K562 (cell line): ENCODE measurements around the gene DLGAP1. TPM values are rescaled to one million over a fixed set of nuclear protein-coding genes. Genes with fewer than 3 reads are reported as not detected.

Source experiments
- ATAC-seq: fragments of 200-7000 bp; cut with Tn5 transposase; 3 replicates; pipeline ENCODE4 v1.9.1; 2020; ENCODE audit warnings: moderate library complexity
- BruUV-seq: library from RNA; stranded (reverse); fragments of 400-500 nt; replicated peaks from 2 replicates; lab custom pipeline; 2021; lab: Mats Ljungman, UMichigan
- CTCF ChIA-PET: fragments of 300-600 bp; formaldehyde crosslinking; extraction: SDS; loops from one replicate; lab custom pipeline; 2021; ENCODE audit warnings: low intra/inter-chr PET ratio; lab: Yijun Ruan, JAX
- POLR2A ChIA-PET: fragments of 300-600, 350-650 bp; sonication (Branson Sonifier 250); formaldehyde crosslinking; extraction: SDS; loops from one replicate; lab custom pipeline; 2021; ENCODE audit warnings: antibody characterized with exemption, inconsistent platforms; lab: Yijun Ruan, JAX
- DNase-seq, 4 experiments: peaks; one replicate each; pipeline versions ENCODE4 v3.0.0 to v3.0.0-alpha.2; 2011 to 2018; ENCODE audit warnings: low spot score in 3 of 4, mixed read lengths in 3 of 4; ENCODE audit errors: extremely low read depth in 1 of 4
- FAIRE-seq: peaks from 2 replicates; lab custom pipeline; 2011; peaks lifted over from hg19 to GRCh38; lab: Jason Lieb, UNC
- H2AFZ ChIP-seq: 2 replicates; pipeline ENCODE4 v1.6.0; 2011; ENCODE audit warnings: low read depth, low read length, control low read depth, inconsistent platforms
- H3K27ac ChIP-seq: fragments of 200-600 bp; 3 replicates; pipeline ENCODE4 v1.8.0; 2011; ENCODE audit warnings: low read depth, mild to moderate bottlenecking, control low read depth, inconsistent platforms, low read length, moderate library complexity, mixed read lengths; ENCODE audit errors: extremely low read depth
- H3K27me3 ChIP-seq, 2 experiments: fragments of 300-600 bp in 1 of 2; 2 replicates in 1 of 2; 3 replicates in 1 of 2; pipeline versions ENCODE4 v1.6.0 to v1.8.0; 2011; ENCODE audit warnings: inconsistent platforms in 2 of 2, low read length in 2 of 2, mild to moderate bottlenecking in 1 of 2, mixed read lengths in 1 of 2, moderate library complexity in 1 of 2; ENCODE audit not compliant: control insufficient read depth in 2 of 2, insufficient read depth in 2 of 2
- H3K36me3 ChIP-seq: fragments of 300-600 bp; 3 replicates; pipeline ENCODE4 v1.8.0; 2011; ENCODE audit warnings: mild to moderate bottlenecking, low read length, inconsistent platforms; ENCODE audit not compliant: control insufficient read depth, insufficient read depth
- H3K4me1 ChIP-seq, 2 experiments: fragments of 200-600 bp in 1 of 2; replicated peaks in 1 of 2; 2 replicates in 1 of 2; 3 replicates in 1 of 2; pipeline versions ENCODE4 v1.5.1 to v1.8.0; 2011; ENCODE audit warnings: inconsistent platforms in 2 of 2, low read length in 2 of 2, mild to moderate bottlenecking in 1 of 2, mixed read lengths in 1 of 2, moderate library complexity in 1 of 2; ENCODE audit not compliant: control insufficient read depth in 2 of 2, insufficient read depth in 2 of 2
- H3K4me2 ChIP-seq: 2 replicates; pipeline ENCODE4 v1.6.1; 2011; ENCODE audit warnings: low read length, control low read depth, inconsistent platforms, mixed read lengths; ENCODE audit not compliant: insufficient read depth
- H3K4me3 ChIP-seq: fragments of 200-600 bp; sonication (generic), shearing (Covaris generic); 2 replicates; pipeline ENCODE4 v1.5.1; 2016; ENCODE audit warnings: control low read depth, inconsistent platforms
- H3K79me2 ChIP-seq: fragments of 200-600 bp; 3 replicates; pipeline ENCODE4 v1.8.0; 2011; ENCODE audit warnings: low read length, inconsistent platforms; ENCODE audit not compliant: control insufficient read depth, insufficient read depth
- H3K9ac ChIP-seq, 2 experiments: 2 replicates each; pipeline versions ENCODE4 v1.6.0 to v1.6.1; 2011; ENCODE audit warnings: low read depth in 2 of 2, low read length in 2 of 2, control low read depth in 1 of 2, inconsistent platforms in 1 of 2, mild to moderate bottlenecking in 1 of 2, mixed read lengths in 1 of 2; ENCODE audit not compliant: insufficient read depth in 1 of 2
- H3K9me1 ChIP-seq: one replicate; pipeline ENCODE4 v1.6.0; 2011; ENCODE audit warnings: inconsistent platforms, mild to moderate bottlenecking, low read length, moderate library complexity; ENCODE audit not compliant: control insufficient read depth, insufficient read depth
- H3K9me3 ChIP-seq: replicated peaks from 2 replicates; pipeline ENCODE4 v1.5.1; 2011; ENCODE audit warnings: low read depth, low read length, inconsistent platforms; ENCODE audit not compliant: control insufficient read depth, insufficient read depth
- H4K20me1 ChIP-seq: replicated peaks from 2 replicates; pipeline ENCODE4 v1.6.1; 2011; ENCODE audit warnings: low read length, inconsistent platforms, mixed read lengths; ENCODE audit not compliant: control insufficient read depth, insufficient read depth
- BRD9 ChIP-seq: fragments of 450-650 bp; IDR thresholded peaks from 2 replicates; pipeline ENCODE4 v1.6.1; 2018; ENCODE audit warnings: low read depth; ENCODE audit not compliant: partially characterized antibody
- C11orf30 ChIP-seq: fragments of 450-650 bp; IDR thresholded peaks from 2 replicates; pipeline ENCODE4 v1.6.1; 2016; ENCODE audit warnings: low read depth, mild to moderate bottlenecking
- COPS2 ChIP-seq: fragments of 450-650 bp; conservative IDR thresholded peaks from 2 replicates; pipeline ENCODE4 v1.6.1; 2016; ENCODE audit warnings: mild to moderate bottlenecking, moderate library complexity
- RBM15 ChIP-seq: fragments of 200-400 bp; formaldehyde crosslinking; IDR thresholded peaks from 2 replicates; pipeline ENCODE4 v1.6.1; 2018; ENCODE audit warnings: mild to moderate bottlenecking, low read length, moderate library complexity; ENCODE audit not compliant: insufficient read depth
- RBM25 ChIP-seq: fragments of 200-400 bp; formaldehyde crosslinking; IDR thresholded peaks from 2 replicates; pipeline ENCODE4 v1.6.1; 2018; ENCODE audit warnings: low read length, low read depth, moderate library complexity; ENCODE audit not compliant: severe bottlenecking
- TAL1 ChIP-seq: fragments of 450-650 bp; IDR thresholded peaks from 2 replicates; pipeline ENCODE4 v1.6.1; 2016; ENCODE audit warnings: mild to moderate bottlenecking
- ZFP36 ChIP-seq: fragments of 150-350 bp; IDR thresholded peaks from 2 replicates; pipeline ENCODE4 v1.6.1; 2018; ENCODE audit warnings: low read length, low read depth; ENCODE audit not compliant: partially characterized antibody
- ZNF263 ChIP-seq: sonication (generic); formaldehyde crosslinking; IDR thresholded peaks from 2 replicates; pipeline ENCODE4 v1.8.0; 2022; ENCODE audit warnings: mild to moderate bottlenecking, missing genetic modification reagents, borderline replicate concordance
- ZNF408 ChIP-seq: fragments of 250-450 bp; sonication (Bioruptor Pico); IDR thresholded peaks from 2 replicates; pipeline ENCODE4 v1.4.0; 2020; ENCODE audit warnings: low read depth, mild to moderate bottlenecking, moderate library complexity
- ZNF76 ChIP-seq: fragments of 250-450 bp; sonication (Bioruptor Pico); IDR thresholded peaks from 2 replicates; pipeline ENCODE4 v1.4.0; 2020; ENCODE audit warnings: mild to moderate bottlenecking, moderate library complexity, borderline replicate concordance
- WGBS: fragments of 100-300 bp; shearing (Covaris generic); methylation state at CpG from one replicate; pipeline ENCODE4 v1.1.6; 2016; ENCODE audit warnings: low coverage, mixed read lengths; ENCODE audit not compliant: insufficient coverage; ENCODE audit errors: missing lambda C conversion rate; 5-methylcytosine and 5-hydroxymethylcytosine counted together
- in situ Hi-C: fragments of 300-500 bp; cut with MboI; formaldehyde crosslinking; loops from 4 replicates; pipeline ENCODE4 v1.15.0; 2018; ENCODE audit warnings: inconsistent platforms, mixed read lengths
- intact Hi-C: fragments of 100-400 bp; cut with micrococcal nuclease; formaldehyde crosslinking; loops from 2 replicates; pipeline ENCODE4 v1.14.2; 2022
- polyA plus RNA-seq, 8 experiments: library from polyadenylated mRNA; depleted of rRNA in 4 of 8; stranded (reverse) in 5 of 8; unstranded in 3 of 8; fragments of >200 nt; fragmentation: Nextera tagmentation in 2 of 8; fragmentation: Illumina TruSeq in 1 of 8; extraction: Ambion mirVana in 2 of 8; extraction: Trizol in 1 of 8; gene quantifications; 2 replicates each; pipeline versions ENCODE4 v1.2.1 to v1.2.3, GENCODE V29; 2011 to 2014; ENCODE audit warnings: inconsistent platforms in 1 of 8, missing spikeins in 1 of 8
- total RNA-seq, 7 experiments: library from RNA; depleted of rRNA in 6 of 7; stranded (reverse); fragments of >200 nt in 6 of 7; fragmentation: Illumina TruSeq in 2 of 7; extraction: Trizol in 2 of 7; gene quantifications; 2 replicates each; pipeline versions ENCODE4 v1.2.1 to v1.2.3, GENCODE V29; 2011 to 2021; ENCODE audit warnings: low replicate concordance in 1 of 7
- TF ChIP-seq, protein P1 (sequence below): fragments of 250-450 bp; sonication (Bioruptor Pico); IDR thresholded peaks from 2 replicates; pipeline ENCODE4 v1.9.0; 2021; ENCODE audit warnings: mild to moderate bottlenecking, inconsistent platforms
- TF ChIP-seq, protein P2 (sequence below): fragments of 450-650 bp; formaldehyde crosslinking; IDR thresholded peaks from 2 replicates; pipeline ENCODE4 v1.4.0; 2020; ENCODE audit warnings: mild to moderate bottlenecking
- TF ChIP-seq, protein P3 (sequence below): fragments of 450-650 bp; formaldehyde crosslinking; IDR thresholded peaks from 2 replicates; pipeline ENCODE4 v1.4.0; 2022; ENCODE audit warnings: missing genetic modification characterization
- TF ChIP-seq, protein P4 (sequence below): sonication (generic); formaldehyde crosslinking; IDR thresholded peaks from 2 replicates; pipeline ENCODE4 v1.8.1; 2022; ENCODE audit warnings: missing genetic modification reagents

Gene DLGAP1
- total and polyA plus RNA-seq, 9 of the 15 experiments (the other 6 are each of a cell fraction or from before 2014, with no cell fraction given) = 0.04 to 0.22 (median 0.08) TPM

DNA sequence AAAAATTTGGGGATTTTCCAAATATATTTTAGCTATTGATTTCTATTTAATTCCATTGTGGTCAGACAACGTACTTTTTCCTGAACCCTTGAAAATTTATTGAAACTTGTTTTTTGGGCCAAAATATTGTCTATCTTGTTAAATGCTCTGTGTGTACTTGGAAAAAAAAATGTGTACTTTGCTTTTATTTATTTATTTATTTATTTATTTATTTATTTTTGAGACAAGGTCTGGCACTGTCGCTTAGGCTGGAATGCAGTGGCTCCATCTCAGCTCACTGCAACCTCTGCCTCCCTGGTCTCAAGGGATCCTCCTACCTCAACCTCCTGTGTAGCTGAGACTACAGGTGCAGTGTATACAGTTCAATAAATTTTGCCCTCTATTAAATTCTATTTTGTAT lies 910.6 kb downstream of the DLGAP1 start (continued):
- TF ChIP-seq ZFP36 = no peak

DNA sequence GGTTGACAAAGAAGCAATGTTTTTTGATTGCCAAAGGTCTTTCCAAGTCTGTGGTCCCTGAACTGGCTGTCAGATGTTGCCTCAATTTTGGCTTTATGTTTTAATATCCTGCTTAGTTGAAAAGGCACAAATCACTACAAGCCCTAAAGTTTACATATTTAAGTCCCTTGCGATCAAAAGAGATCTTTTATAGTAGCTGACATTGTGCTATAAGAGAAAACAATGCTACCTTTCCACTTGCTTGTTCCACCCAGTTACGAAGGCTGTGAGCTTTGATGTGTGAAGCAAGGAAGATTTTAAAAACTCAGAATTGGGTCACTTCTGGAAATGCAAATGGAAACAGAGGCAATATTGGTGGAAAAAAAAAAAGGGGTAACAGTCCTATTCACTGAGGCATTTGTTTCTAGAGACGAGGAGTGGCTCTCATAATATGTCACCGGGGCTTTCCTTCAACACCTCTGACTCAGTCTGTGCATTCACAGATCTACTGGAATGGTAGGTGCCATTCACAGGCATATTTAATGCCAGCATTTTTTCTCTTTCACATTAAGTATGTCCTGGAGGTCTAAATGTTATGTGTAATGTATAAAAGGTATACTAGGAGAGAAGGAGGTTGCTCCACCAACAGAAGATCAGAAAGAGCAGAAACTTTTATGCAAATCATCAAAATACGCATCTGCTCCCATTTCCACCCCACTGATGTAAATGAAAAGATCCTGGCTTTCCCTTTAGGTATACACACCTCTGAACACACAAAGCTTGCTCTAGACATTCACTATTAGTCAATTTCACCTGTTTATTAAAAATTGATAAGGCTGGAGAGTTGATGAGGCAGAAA lies 913.3 kb downstream of the DLGAP1 start:
- intact Hi-C loops (no loop called here), in situ Hi-C loops (no loop called here)
- Histone ChIP-seq H4K20me1 (no peaks in the 10 kb centered on the region), H3K27me3 (no peaks in the 10 kb centered on the region), H3K9me1 (no peaks in the 10 kb centered on the region), H3K36me3 (no peaks in the 10 kb centered on the region), H3K4me1 (peaks cover 3 to 14% of the 10 kb centered on the region in 2 experiments; a peak in 2 of 5 replicates), H3K4me2 (peak overlapping the region; percentile 17; the same call in 1 of the 2 replicates), H3K27ac (no peak overlapping the region), H3K9ac (no peak overlapping the region), H3K4me3 (no peak overlapping the region), H3K9me3 (no peaks in the 10 kb centered on the region), H2AFZ (peak overlapping the region; percentile 69), H3K79me2 (no peaks in the 10 kb centered on the region)
- POLR2A ChIA-PET = interaction anchor here (0.7 to 1.9 kb wide), 3 partner anchors 13 to 62 kb away, joined by 3 to 9 read pairs (median 4); no protein-coding TSS in a partner anchor
- BruUV-seq = no TSS peak
- CTCF ChIA-PET = no interaction called here
- DNase-seq = no peak
- 47% methylated on average over 5 of the region's 5 CpGs for WGBS
- no peak for FAIRE-seq
- peak; percentile 49 for ATAC-seq
- TF ChIP-seq, protein P1, sequence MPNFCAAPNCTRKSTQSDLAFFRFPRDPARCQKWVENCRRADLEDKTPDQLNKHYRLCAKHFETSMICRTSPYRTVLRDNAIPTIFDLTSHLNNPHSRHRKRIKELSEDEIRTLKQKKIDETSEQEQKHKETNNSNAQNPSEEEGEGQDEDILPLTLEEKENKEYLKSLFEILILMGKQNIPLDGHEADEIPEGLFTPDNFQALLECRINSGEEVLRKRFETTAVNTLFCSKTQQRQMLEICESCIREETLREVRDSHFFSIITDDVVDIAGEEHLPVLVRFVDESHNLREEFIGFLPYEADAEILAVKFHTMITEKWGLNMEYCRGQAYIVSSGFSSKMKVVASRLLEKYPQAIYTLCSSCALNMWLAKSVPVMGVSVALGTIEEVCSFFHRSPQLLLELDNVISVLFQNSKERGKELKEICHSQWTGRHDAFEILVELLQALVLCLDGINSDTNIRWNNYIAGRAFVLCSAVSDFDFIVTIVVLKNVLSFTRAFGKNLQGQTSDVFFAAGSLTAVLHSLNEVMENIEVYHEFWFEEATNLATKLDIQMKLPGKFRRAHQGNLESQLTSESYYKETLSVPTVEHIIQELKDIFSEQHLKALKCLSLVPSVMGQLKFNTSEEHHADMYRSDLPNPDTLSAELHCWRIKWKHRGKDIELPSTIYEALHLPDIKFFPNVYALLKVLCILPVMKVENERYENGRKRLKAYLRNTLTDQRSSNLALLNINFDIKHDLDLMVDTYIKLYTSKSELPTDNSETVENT (CRISPR knock-in tag) = no peak
- TF ChIP-seq RBM25 = no peak
- TF ChIP-seq ZNF408 (CRISPR knock-in tag) = no peak
- no peak for TF ChIP-seq RBM15
- no peak for TF ChIP-seq COPS2
- no peak for TF ChIP-seq BRD9
- TF ChIP-seq ZNF263 (CRISPR knock-in tag) = no peak
- no peak for TF ChIP-seq TAL1
- TF ChIP-seq, protein P2, sequence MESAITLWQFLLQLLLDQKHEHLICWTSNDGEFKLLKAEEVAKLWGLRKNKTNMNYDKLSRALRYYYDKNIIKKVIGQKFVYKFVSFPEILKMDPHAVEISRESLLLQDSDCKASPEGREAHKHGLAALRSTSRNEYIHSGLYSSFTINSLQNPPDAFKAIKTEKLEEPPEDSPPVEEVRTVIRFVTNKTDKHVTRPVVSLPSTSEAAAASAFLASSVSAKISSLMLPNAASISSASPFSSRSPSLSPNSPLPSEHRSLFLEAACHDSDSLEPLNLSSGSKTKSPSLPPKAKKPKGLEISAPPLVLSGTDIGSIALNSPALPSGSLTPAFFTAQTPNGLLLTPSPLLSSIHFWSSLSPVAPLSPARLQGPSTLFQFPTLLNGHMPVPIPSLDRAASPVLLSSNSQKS = no peak
- TF ChIP-seq, protein P3, sequence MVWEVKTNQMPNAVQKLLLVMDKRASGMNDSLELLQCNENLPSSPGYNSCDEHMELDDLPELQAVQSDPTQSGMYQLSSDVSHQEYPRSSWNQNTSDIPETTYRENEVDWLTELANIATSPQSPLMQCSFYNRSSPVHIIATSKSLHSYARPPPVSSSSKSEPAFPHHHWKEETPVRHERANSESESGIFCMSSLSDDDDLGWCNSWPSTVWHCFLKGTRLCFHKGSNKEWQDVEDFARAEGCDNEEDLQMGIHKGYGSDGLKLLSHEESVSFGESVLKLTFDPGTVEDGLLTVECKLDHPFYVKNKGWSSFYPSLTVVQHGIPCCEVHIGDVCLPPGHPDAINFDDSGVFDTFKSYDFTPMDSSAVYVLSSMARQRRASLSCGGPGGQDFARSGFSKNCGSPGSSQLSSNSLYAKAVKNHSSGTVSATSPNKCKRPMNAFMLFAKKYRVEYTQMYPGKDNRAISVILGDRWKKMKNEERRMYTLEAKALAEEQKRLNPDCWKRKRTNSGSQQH = no peak
- TF ChIP-seq, protein P4, sequence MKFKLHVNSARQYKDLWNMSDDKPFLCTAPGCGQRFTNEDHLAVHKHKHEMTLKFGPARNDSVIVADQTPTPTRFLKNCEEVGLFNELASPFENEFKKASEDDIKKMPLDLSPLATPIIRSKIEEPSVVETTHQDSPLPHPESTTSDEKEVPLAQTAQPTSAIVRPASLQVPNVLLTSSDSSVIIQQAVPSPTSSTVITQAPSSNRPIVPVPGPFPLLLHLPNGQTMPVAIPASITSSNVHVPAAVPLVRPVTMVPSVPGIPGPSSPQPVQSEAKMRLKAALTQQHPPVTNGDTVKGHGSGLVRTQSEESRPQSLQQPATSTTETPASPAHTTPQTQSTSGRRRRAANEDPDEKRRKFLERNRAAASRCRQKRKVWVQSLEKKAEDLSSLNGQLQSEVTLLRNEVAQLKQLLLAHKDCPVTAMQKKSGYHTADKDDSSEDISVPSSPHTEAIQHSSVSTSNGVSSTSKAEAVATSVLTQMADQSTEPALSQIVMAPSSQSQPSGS = no peak
- peak; percentile 34; the same call in 1 of the 2 replicates for TF ChIP-seq C11orf30
- no peak for TF ChIP-seq ZNF76 (CRISPR knock-in tag)
